HFF-Myc (cell line): Measurements from ENCODE around the gene DNAAF3.

Experiments used
- DNase-seq: peaks from one replicate; pipeline ENCODE4 v3.0.0-alpha.2; 2011; ENCODE audit warnings: low read depth; ENCODE audit errors: extremely low read depth
- H3K4me3 ChIP-seq: replicated peaks from 2 replicates; pipeline ENCODE4 v1.5.1; 2011; ENCODE audit warnings: low read depth, mild to moderate bottlenecking, control low read depth, low read length
- TF ChIP-seq, protein P1 (sequence below): IDR thresholded peaks from 2 replicates; pipeline ENCODE4 v1.5.1; 2012; ENCODE audit warnings: mild to moderate bottlenecking, low read depth, low read length, control low read depth; ENCODE audit errors: missing control alignments

DNAAF3 gene

DNA sequence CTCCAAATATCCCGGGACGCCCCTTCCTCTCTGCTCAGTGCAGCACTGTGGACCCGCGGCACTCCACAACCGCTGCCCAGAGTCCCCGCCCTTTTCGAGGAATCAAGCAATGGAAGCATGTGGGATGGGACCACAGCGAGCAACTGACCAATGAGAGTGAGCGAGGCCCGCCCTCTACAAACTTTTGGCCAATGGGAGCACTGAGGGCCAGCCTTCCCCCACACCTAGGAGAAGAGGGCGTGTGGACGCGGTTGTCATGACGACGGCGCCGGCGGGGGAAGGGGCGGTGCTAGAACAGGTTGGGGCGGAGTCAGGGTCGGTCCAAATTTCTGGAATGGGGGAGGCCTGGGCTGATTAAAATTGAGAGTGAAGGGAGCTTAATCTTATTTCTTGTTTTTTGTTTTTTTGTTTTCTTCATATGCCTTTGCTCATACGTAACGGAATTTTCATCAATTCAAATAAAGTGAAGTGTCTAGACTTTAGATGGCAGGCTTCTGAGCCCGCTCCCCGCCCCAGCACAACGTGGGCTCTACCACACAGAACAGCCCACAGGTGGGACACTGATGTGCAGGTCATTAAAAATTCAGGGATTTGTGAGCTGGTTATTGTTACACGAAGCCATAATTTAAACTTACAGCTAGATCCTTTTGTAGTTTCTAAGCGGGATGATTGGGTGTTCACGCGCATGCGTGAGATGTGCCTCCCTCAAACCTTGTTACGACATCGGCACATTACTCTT lies at the start of gene DNAAF3:
DNAAF3 (minus strand) TSS at position 84 of the 739 bp plus-strand sequence. CDS start 200 bp downstream, outside the sequence.
- peak; percentile 97 for DNase-seq
- TF ChIP-seq, protein P1, sequence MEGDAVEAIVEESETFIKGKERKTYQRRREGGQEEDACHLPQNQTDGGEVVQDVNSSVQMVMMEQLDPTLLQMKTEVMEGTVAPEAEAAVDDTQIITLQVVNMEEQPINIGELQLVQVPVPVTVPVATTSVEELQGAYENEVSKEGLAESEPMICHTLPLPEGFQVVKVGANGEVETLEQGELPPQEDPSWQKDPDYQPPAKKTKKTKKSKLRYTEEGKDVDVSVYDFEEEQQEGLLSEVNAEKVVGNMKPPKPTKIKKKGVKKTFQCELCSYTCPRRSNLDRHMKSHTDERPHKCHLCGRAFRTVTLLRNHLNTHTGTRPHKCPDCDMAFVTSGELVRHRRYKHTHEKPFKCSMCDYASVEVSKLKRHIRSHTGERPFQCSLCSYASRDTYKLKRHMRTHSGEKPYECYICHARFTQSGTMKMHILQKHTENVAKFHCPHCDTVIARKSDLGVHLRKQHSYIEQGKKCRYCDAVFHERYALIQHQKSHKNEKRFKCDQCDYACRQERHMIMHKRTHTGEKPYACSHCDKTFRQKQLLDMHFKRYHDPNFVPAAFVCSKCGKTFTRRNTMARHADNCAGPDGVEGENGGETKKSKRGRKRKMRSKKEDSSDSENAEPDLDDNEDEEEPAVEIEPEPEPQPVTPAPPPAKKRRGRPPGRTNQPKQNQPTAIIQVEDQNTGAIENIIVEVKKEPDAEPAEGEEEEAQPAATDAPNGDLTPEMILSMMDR: no peak
- peak within 1 kb of the TSS; percentile 43 for H3K4me3 ChIP-seq

- H3K4me3 ChIP-seq: no peak overlapping the region
- DNase-seq: no peak
- TF ChIP-seq, protein P1: no peak
Observed at GRCh38 chr19:55213547-55213946, 47.1 kb upstream of the DNAAF3 start.

GRCh38 chr19:55212447-55212846 lies 46.0 kb upstream of the DNAAF3 start:
- no peak for DNase-seq

GRCh38 chr19:55209693-55210472 lies 43.5 kb upstream of the DNAAF3 start:
- DNase-seq: peak; percentile 90
- TF ChIP-seq, protein P1: no peak
- H3K4me3 ChIP-seq: no peak overlapping the region

More at GRCh38 chr19:55212447-55212846, 46.0 kb upstream of the DNAAF3 start:
- no peak overlapping the region for H3K4me3 ChIP-seq
- TF ChIP-seq, protein P1: peak; percentile 54

DNA sequence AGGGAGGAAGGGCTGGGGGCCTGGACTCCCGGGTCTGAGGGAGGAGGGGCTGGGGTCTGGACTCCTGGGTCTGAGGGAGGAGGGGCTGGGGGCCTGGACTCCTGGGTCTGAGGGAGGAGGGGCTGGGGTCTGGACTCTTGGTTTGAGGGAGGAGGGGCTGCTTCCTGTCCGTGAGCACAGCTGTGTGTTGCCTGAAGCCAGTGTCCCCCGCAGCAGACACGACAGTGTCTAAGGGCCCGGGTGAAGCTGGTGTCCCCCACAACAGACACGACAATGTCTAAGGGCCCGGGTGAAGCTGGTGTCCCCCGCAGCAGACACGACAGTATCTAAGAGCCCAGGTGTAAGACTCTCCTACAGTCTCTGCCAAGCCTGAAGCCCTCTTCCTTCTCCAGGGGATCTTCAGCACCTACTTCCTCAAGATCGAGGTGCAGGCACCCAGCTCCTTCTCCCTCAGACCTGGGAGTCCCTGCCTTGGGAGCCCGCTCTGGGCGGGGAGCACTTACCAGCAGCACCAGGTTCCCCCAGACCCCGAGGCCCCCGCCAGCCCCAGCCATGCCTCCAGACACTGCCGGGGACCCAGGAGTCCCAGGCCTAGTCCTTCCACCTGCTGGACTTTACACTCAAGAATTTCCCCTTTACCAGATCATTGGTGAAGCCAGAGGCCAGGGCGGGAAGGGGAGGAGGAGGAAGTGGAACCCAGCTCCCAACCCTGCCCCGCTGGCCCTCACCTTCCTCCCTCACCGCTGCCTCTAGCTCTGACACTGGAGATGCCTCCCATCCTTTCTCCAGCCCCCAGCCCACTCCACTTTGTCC lies 42.7 kb upstream of the DNAAF3 start, which contains the start of gene PTPRH:
PTPRH (minus strand) TSS at position 622 of the 813 bp plus-strand sequence; CDS start at position 554, 68 bp downstream.
- no peak within 1 kb of the TSS for H3K4me3 ChIP-seq
- no peak for DNase-seq
- TF ChIP-seq, protein P1: no peak
